Panc1 (cell line): ENCODE data around the gene USP49. TPM values are rescaled to one million over a fixed set of nuclear protein-coding genes. Genes with fewer than 3 reads are reported as not detected.

Source experiments
- ATAC-seq: fragments of 200-7000 bp; cut with Tn5 transposase; 2 replicates; pipeline ENCODE4 v1.9.1; 2020; ENCODE audit warnings: mild to moderate bottlenecking, moderate library complexity
- BruUV-seq: library from RNA; stranded (reverse); fragments of 400-500 nt; replicated peaks from 2 replicates; lab custom pipeline; 2021; lab: Mats Ljungman, UMichigan
- CTCF ChIA-PET: fragments of 300-600 bp; sonication (Branson Sonifier 250); formaldehyde crosslinking; loops from one replicate; lab custom pipeline; 2022; ENCODE audit warnings: antibody characterized with exemption; lab: Charles Lee
- POLR2A ChIA-PET: fragments of 300-600 bp; sonication (Branson Sonifier 250); formaldehyde crosslinking; loops from one replicate; lab custom pipeline; 2022; ENCODE audit warnings: antibody characterized with exemption; lab: Charles Lee
- DNase-seq: peaks from one replicate; pipeline ENCODE4 v3.0.0-alpha.2; 2010; ENCODE audit warnings: low read depth, low spot score
- H3K27ac ChIP-seq: 2 replicates; pipeline ENCODE4 v1.5.1; 2011; ENCODE audit warnings: mild to moderate bottlenecking, low read length, inconsistent platforms
- H3K27me3 ChIP-seq: fragments of 200-500 bp; sonication (Bioruptor generic); 2 replicates; pipeline ENCODE4 v1.6.0; 2014; ENCODE audit warnings: low read length, inconsistent platforms; ENCODE audit not compliant: control insufficient read depth, insufficient read depth
- H3K36me3 ChIP-seq: fragments of 200-500 bp; sonication (Bioruptor generic); 2 replicates; pipeline ENCODE4 v1.5.1; 2014; ENCODE audit warnings: inconsistent platforms, mild to moderate bottlenecking, low read length, moderate library complexity; ENCODE audit not compliant: control insufficient read depth, insufficient read depth
- H3K4me1 ChIP-seq: 2 replicates; pipeline ENCODE4 v1.5.1; 2011; ENCODE audit warnings: inconsistent platforms, mild to moderate bottlenecking, low read length, moderate library complexity; ENCODE audit not compliant: control insufficient read depth, insufficient read depth
- H3K4me3 ChIP-seq, 2 experiments: 2 replicates each; pipeline ENCODE4 v1.5.1; 2011 to 2012; ENCODE audit warnings: low read depth in 2 of 2, low read length in 2 of 2, mild to moderate bottlenecking in 2 of 2, inconsistent platforms in 1 of 2, moderate library complexity in 1 of 2
- H3K9me3 ChIP-seq: fragments of 200-500 bp; sonication (Bioruptor generic); 2 replicates; pipeline ENCODE4 v1.5.1; 2014; ENCODE audit warnings: low read depth, mild to moderate bottlenecking, inconsistent platforms, low read length, moderate library complexity; ENCODE audit not compliant: control insufficient read depth, insufficient read depth
- POLR2AphosphoS5 ChIP-seq: IDR thresholded peaks from 2 replicates; pipeline ENCODE4 v1.6.1; 2012; ENCODE audit warnings: mild to moderate bottlenecking, low read depth, low read length, moderate library complexity
- REST ChIP-seq, 2 experiments: IDR thresholded peaks; 2 replicates each; pipeline ENCODE4 v1.6.1; 2011 to 2012; ENCODE audit warnings: low read depth in 2 of 2, control low read depth in 1 of 2, low read length in 1 of 2, mild to moderate bottlenecking in 1 of 2, moderate library complexity in 1 of 2; ENCODE audit not compliant: insufficient read depth in 1 of 2
- SIN3A ChIP-seq: IDR thresholded peaks from 2 replicates; pipeline ENCODE4 v1.6.1; 2012; ENCODE audit warnings: low read depth, mild to moderate bottlenecking, low read length, moderate library complexity, borderline replicate concordance; ENCODE audit not compliant: insufficient read depth
- TCF7L2 ChIP-seq: IDR thresholded peaks from 2 replicates; pipeline ENCODE4 v1.6.1; 2011; ENCODE audit warnings: mild to moderate bottlenecking, low read depth, low read length, inconsistent platforms
- in situ Hi-C: cut with HindIII; loops from 2 replicates; pipeline ENCODE4 v1.10.0; 2016; ENCODE audit warnings: low sequenced_read_pairs, low pct_unique_long_range_greater_than_20kb
- intact Hi-C: fragments of 100-400 bp; cut with micrococcal nuclease; formaldehyde crosslinking; loops from one replicate; pipeline ENCODE4 v1.10.0; 2022; ENCODE audit not compliant: unreplicated experiment
- total RNA-seq: library from RNA; stranded (reverse); gene quantifications from one replicate; pipeline ENCODE4 v1.2.1, GENCODE V29; 2021; ENCODE audit not compliant: unreplicated experiment
- TF ChIP-seq, protein P1 (sequence below): fragments of 450-650 bp; IDR thresholded peaks from 2 replicates; pipeline ENCODE4 v1.5.1; 2017; ENCODE audit warnings: mild to moderate bottlenecking

Gene USP49
- total RNA-seq, 1 experiment from 2014 or later, result 5.4 TPM

DNA sequence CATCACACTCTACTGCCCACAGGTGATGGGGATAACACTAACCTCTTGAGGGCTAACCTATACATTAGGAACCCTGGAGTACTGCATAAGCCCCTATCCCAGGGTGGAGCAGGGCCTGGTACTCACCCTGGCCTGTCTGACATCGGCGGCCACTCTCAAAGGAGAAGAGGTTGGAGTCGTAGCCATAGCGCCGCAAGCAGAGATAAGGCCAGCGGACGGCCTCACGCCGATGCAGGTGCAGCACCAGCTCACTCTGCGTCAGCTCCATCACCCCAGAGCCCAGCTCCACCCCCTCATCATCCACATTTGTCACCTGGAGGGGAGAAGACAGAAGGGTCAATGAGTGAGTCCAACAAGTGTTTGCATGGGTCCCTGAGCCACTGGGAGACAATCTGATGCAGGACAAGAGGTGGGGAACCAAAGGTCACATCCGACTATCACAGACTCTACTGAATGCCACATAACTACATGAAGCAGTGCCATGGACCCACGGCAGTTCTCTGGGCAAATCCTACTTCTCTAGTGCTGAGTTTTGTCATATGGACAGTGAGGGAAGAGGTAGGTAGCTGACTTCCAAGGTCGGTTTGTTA lies 119.8 kb downstream of the USP49 start:
- no peak overlapping the region for H3K27ac ChIP-seq
- peaks cover 5% of the 10 kb centered on the region for H3K4me1 ChIP-seq
- intact Hi-C loops, result loop anchor here (5.0 kb wide), 1 partner anchor 173 kb away; no protein-coding TSS in a partner anchor
- CTCF ChIA-PET, result interaction anchor here (1.3 kb wide), 1 partner anchor 81 kb away, joined by 3 read pairs; no protein-coding TSS in a partner anchor
- in situ Hi-C loops, result no loop called here
- no TSS peak for BruUV-seq
- no peak overlapping the region for H3K4me3 ChIP-seq
- H3K9me3 ChIP-seq, result no peaks in the 10 kb centered on the region
- peaks cover 2% of the 10 kb centered on the region; the same call in 1 of the 2 replicates for H3K36me3 ChIP-seq
- DNase-seq (no peak), ATAC-seq (no peak)
- POLR2A ChIA-PET, result no interaction called here
- TF ChIP-seq TCF7L2, result no peak
- TF ChIP-seq SIN3A, result no peak
- TF ChIP-seq, protein P1, sequence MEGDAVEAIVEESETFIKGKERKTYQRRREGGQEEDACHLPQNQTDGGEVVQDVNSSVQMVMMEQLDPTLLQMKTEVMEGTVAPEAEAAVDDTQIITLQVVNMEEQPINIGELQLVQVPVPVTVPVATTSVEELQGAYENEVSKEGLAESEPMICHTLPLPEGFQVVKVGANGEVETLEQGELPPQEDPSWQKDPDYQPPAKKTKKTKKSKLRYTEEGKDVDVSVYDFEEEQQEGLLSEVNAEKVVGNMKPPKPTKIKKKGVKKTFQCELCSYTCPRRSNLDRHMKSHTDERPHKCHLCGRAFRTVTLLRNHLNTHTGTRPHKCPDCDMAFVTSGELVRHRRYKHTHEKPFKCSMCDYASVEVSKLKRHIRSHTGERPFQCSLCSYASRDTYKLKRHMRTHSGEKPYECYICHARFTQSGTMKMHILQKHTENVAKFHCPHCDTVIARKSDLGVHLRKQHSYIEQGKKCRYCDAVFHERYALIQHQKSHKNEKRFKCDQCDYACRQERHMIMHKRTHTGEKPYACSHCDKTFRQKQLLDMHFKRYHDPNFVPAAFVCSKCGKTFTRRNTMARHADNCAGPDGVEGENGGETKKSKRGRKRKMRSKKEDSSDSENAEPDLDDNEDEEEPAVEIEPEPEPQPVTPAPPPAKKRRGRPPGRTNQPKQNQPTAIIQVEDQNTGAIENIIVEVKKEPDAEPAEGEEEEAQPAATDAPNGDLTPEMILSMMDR, result no peak
- no peak for TF ChIP-seq REST (IDR thresholded peaks at IDR 0.05; ENCODE audit: insufficient read depth in 1 of 2, low read depth in 2 of 2, low read length in 1 of 2)
- TF ChIP-seq POLR2AphosphoS5, result no peak
- H3K27me3 ChIP-seq, result no peaks in the 10 kb centered on the region

DNA sequence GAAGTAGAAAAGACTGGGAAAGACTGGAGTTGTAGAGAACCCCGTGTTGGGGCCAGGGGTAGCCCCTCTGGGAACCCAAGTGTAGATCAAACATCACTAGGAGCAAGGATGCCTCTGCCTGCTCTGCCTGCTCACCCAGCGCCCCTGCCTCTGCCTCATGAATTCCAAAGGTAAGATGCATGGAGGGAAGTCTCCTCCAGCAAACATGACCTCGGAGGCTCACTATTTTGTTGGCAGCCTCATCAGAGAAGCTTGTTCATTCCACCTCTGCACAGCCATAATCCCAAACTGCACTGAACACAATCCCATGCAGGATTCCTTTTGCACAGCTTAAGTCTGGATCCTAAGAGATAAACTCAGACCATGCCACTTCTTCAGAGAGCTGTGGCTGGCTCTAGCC lies 120.3 kb downstream of the USP49 start:
- H3K4me3 ChIP-seq, result no peak overlapping the region
- ATAC-seq (no peak), DNase-seq (no peak)
- no peak overlapping the region for H3K27ac ChIP-seq
- no TSS peak for BruUV-seq
- no peaks in the 10 kb centered on the region for H3K9me3 ChIP-seq
- H3K36me3 ChIP-seq, result peaks cover 2% of the 10 kb centered on the region; the same call in 1 of the 2 replicates
- intact Hi-C loops (loop anchor here (5.0 kb wide), 1 partner anchor 173 kb away; no protein-coding TSS in a partner anchor), in situ Hi-C loops (no loop called here)
- POLR2A ChIA-PET, result no interaction called here
- CTCF ChIA-PET, result no interaction called here
- peaks cover 5% of the 10 kb centered on the region for H3K4me1 ChIP-seq
- TF ChIP-seq REST (IDR thresholded peaks at IDR 0.05; ENCODE audit: insufficient read depth in 1 of 2, low read depth in 2 of 2, low read length in 1 of 2) (no peak), TCF7L2 (no peak), POLR2AphosphoS5 (no peak), SIN3A (no peak)
- TF ChIP-seq, protein P1, result no peak
- no peaks in the 10 kb centered on the region for H3K27me3 ChIP-seq
